H9 (cell line): ENCODE results near the gene TRAF2. TPM values are rescaled to one million over a fixed set of nuclear protein-coding genes. Genes with fewer than 3 reads are reported as not detected.

Experiments
- DNase-seq: peaks from one replicate; pipeline ENCODE4 v3.0.0-alpha.2; 2017
- H2AFZ ChIP-seq: one replicate; pipeline ENCODE4 v1.6.1; 2013; ENCODE audit warnings: mild to moderate bottlenecking, low read length, control low read depth, moderate library complexity
- H2AK5ac ChIP-seq: 2 replicates; pipeline ENCODE4 v1.6.1; 2013; ENCODE audit warnings: low read length, control low read depth, mixed read lengths; ENCODE audit not compliant: insufficient read length
- H2BK120ac ChIP-seq: one replicate; pipeline ENCODE4 v1.6.1; 2013; ENCODE audit warnings: low read depth, mild to moderate bottlenecking, low read length, control low read depth, inconsistent platforms; ENCODE audit not compliant: poor library complexity, severe bottlenecking
- H2BK12ac ChIP-seq: 2 replicates; pipeline ENCODE4 v1.6.1; 2013; ENCODE audit warnings: low read length, control low read depth, mixed read lengths, low read depth; ENCODE audit not compliant: insufficient read length
- H2BK15ac ChIP-seq: 2 replicates; pipeline ENCODE4 v1.6.1; 2013; ENCODE audit warnings: low read depth, low read length, control low read depth
- H2BK20ac ChIP-seq: one replicate; pipeline ENCODE4 v1.6.1; 2013; ENCODE audit warnings: low read depth, mild to moderate bottlenecking, low read length, control low read depth, inconsistent platforms; ENCODE audit not compliant: poor library complexity, severe bottlenecking
- H2BK5ac ChIP-seq: 2 replicates; pipeline ENCODE4 v1.6.1; 2013; ENCODE audit warnings: low read length, control low read depth, mixed read lengths; ENCODE audit not compliant: insufficient read length
- H3K14ac ChIP-seq: 2 replicates; pipeline ENCODE4 v1.6.1; 2013; ENCODE audit warnings: low read length, control low read depth; ENCODE audit not compliant: insufficient read depth
- H3K18ac ChIP-seq: 2 replicates; pipeline ENCODE4 v1.6.1; 2013; ENCODE audit warnings: low read depth, mild to moderate bottlenecking, mixed read lengths, low read length, control low read depth; ENCODE audit not compliant: insufficient read length
- H3K23ac ChIP-seq: 2 replicates; pipeline ENCODE4 v1.6.1; 2013; ENCODE audit warnings: low read length, control low read depth, mixed read lengths, low read depth; ENCODE audit not compliant: insufficient read length
- H3K23me2 ChIP-seq: 2 replicates; pipeline ENCODE4 v1.6.1; 2013; ENCODE audit warnings: low read depth, mild to moderate bottlenecking, mixed read lengths, low read length, control low read depth; ENCODE audit not compliant: insufficient read length, poor library complexity, severe bottlenecking
- H3K27ac ChIP-seq: 2 replicates; pipeline ENCODE4 v1.5.1; 2013; ENCODE audit warnings: low read length, control low read depth, mixed read lengths, low read depth; ENCODE audit not compliant: insufficient read length
- H3K27me3 ChIP-seq: 2 replicates; pipeline ENCODE4 v1.6.1; 2013; ENCODE audit warnings: low read length, control low read depth, inconsistent platforms; ENCODE audit not compliant: insufficient read depth
- H3K4ac ChIP-seq: 2 replicates; pipeline ENCODE4 v1.6.1; 2013; ENCODE audit warnings: low read depth, mild to moderate bottlenecking, control low read depth, inconsistent platforms, low read length, moderate library complexity
- H3K4me1 ChIP-seq: 2 replicates; pipeline ENCODE4 v1.6.1; 2013; ENCODE audit warnings: low read length, control low read depth, inconsistent platforms; ENCODE audit not compliant: insufficient read depth
- H3K4me2 ChIP-seq: 2 replicates; pipeline ENCODE4 v1.6.1; 2013; ENCODE audit warnings: low read length, control low read depth, mixed read lengths; ENCODE audit not compliant: insufficient read length, insufficient read depth
- H3K56ac ChIP-seq: 2 replicates; pipeline ENCODE4 v1.6.1; 2013; ENCODE audit warnings: low read depth, mild to moderate bottlenecking, mixed read lengths, low read length, control low read depth; ENCODE audit not compliant: insufficient read length
- H3K79me1 ChIP-seq: 2 replicates; pipeline ENCODE4 v1.6.1; 2013; ENCODE audit warnings: low read depth, mild to moderate bottlenecking, moderate library complexity, low read length, control low read depth, inconsistent platforms; ENCODE audit not compliant: insufficient read depth, poor library complexity, severe bottlenecking
- H3K79me2 ChIP-seq: 2 replicates; pipeline ENCODE4 v1.6.1; 2013; ENCODE audit warnings: low read length, control low read depth, inconsistent platforms; ENCODE audit not compliant: insufficient read depth
- H3K9ac ChIP-seq: 2 replicates; pipeline ENCODE4 v1.6.1; 2013; ENCODE audit warnings: low read length, control low read depth, mixed read lengths; ENCODE audit not compliant: insufficient read length; ENCODE audit errors: extremely low read depth
- H3K9me3 ChIP-seq: one replicate; pipeline ENCODE4 v1.6.1; 2013; ENCODE audit warnings: low read depth, low read length, inconsistent platforms; ENCODE audit not compliant: control insufficient read depth
- H3T11ph ChIP-seq: one replicate; pipeline ENCODE4 v1.6.1; 2013; ENCODE audit warnings: mild to moderate bottlenecking, low read length, control low read depth, inconsistent platforms
- H4K20me1 ChIP-seq: one replicate; pipeline ENCODE4 v1.6.1; 2013; ENCODE audit not compliant: control insufficient read depth, insufficient read length, insufficient read depth
- H4K5ac ChIP-seq: 2 replicates; pipeline ENCODE4 v1.6.1; 2013; ENCODE audit warnings: low read depth, mild to moderate bottlenecking, mixed read lengths, low read length, control low read depth; ENCODE audit not compliant: insufficient read length
- H4K8ac ChIP-seq: replicated peaks from 2 replicates; pipeline ENCODE4 v1.6.1; 2013; ENCODE audit warnings: low read length, control low read depth, mixed read lengths, low read depth; ENCODE audit not compliant: insufficient read length
- H4K91ac ChIP-seq: 2 replicates; pipeline ENCODE4 v1.6.1; 2013; ENCODE audit warnings: low read depth, mild to moderate bottlenecking, moderate library complexity, mixed read lengths, low read length, control low read depth; ENCODE audit not compliant: insufficient read length
- H3K27ac Mint-ChIP-seq, 3 experiments: 2 replicates in 2 of 3; 3 replicates in 1 of 3; pipeline ENCODE4 v1.8.0; 2020 to 2021; ENCODE audit warnings: mixed read lengths in 3 of 3, mild to moderate bottlenecking in 1 of 3, moderate library complexity in 1 of 3
- H3K27me3 Mint-ChIP-seq: 2 replicates; pipeline ENCODE4 v1.8.0; 2021; ENCODE audit warnings: low read depth, mild to moderate bottlenecking, moderate library complexity, mixed read lengths
- H3K36me3 Mint-ChIP-seq, 3 experiments: 2 replicates in 2 of 3; 3 replicates in 1 of 3; pipeline ENCODE4 v1.8.0; 2020 to 2021; ENCODE audit warnings: low read depth in 3 of 3, mixed read lengths in 3 of 3; ENCODE audit not compliant: insufficient read depth in 1 of 3
- H3K4me1 Mint-ChIP-seq, 2 experiments: 2 replicates each; pipeline ENCODE4 v1.8.0; 2020; ENCODE audit warnings: mixed read lengths in 2 of 2
- H3K4me3 Mint-ChIP-seq, 2 experiments: 2 replicates in 1 of 2; 3 replicates in 1 of 2; pipeline ENCODE4 v1.8.0; 2020 to 2021; ENCODE audit warnings: mild to moderate bottlenecking in 2 of 2, mixed read lengths in 2 of 2, moderate library complexity in 1 of 2
- H3K9me3 Mint-ChIP-seq, 2 experiments: 2 replicates in 1 of 2; 3 replicates in 1 of 2; pipeline ENCODE4 v1.8.0; 2020; ENCODE audit warnings: mild to moderate bottlenecking in 2 of 2, mixed read lengths in 2 of 2, moderate library complexity in 1 of 2
- CTCF ChIP-seq: fragments of 200-600 bp; sonication (generic); conservative IDR thresholded peaks from 3 replicates; pipeline ENCODE4 v1.8.0; 2021; ENCODE audit warnings: antibody characterized with exemption, mild to moderate bottlenecking
- WGBS: extraction: QIAGEN DNeasy Blood & Tissue Kit; methylation state at CpG from one replicate; pipeline ENCODE4 v1.1.7; 2013; ENCODE audit warnings: missing lambda C conversion rate, low lambda C conversion rate, mixed read lengths; ENCODE audit not compliant: insufficient read length; ENCODE audit errors: extremely low coverage; 5-methylcytosine and 5-hydroxymethylcytosine counted together
- total RNA-seq: library from RNA; stranded (reverse); gene quantifications from 2 replicates; pipeline ENCODE4 v1.2.1, GENCODE V29; 2021

Gene TRAF2
- total RNA-seq, 1 experiment from 2014 or later = 48.8 TPM

DNA sequence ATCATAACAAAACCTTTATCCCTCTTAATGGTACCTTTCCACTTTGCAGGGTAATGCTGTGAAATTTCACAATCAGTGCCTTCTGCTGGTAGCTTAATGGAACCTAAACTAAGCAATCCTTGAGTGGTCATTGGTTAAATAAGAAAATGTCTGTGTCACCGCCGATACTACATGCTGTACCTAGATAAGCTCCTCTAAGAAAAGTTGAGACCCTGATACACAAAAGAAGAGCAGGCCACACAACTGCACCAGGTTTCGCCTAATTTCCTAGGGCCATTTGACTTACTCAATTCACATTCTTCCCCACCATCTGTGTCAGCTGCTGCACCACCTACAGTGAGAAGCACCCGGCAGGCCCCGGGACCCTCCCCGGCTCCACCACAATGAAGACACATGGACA lies 11.2 kb upstream of the TRAF2 start:
- Histone ChIP-seq H3K27ac (no peak overlapping the region), H4K20me1 (no peaks in the 10 kb centered on the region), H2BK120ac (no peak overlapping the region), H2AFZ (no peak overlapping the region), H3K56ac (no peak overlapping the region), H3K4ac (no peak overlapping the region), H3K9me3 (peaks cover 9% of the 10 kb centered on the region), H3K79me1 (no peaks in the 10 kb centered on the region), H4K8ac (no peak overlapping the region), H3K4me1 (no peaks in the 10 kb centered on the region), H2BK15ac (no peak overlapping the region), H4K5ac (no peak overlapping the region), H3K79me2 (no peaks in the 10 kb centered on the region), H2AK5ac (no peak overlapping the region), H3K23ac (no peak overlapping the region), H3K18ac (no peak overlapping the region), H2BK5ac (no peak overlapping the region), H2BK20ac (no peak overlapping the region), H3K23me2 (no peaks in the 10 kb centered on the region), H3K14ac (no peak overlapping the region), H3K27me3 (no peaks in the 10 kb centered on the region), H3T11ph (no peak overlapping the region), H3K4me2 (no peak overlapping the region), H3K9ac (no peak overlapping the region), H4K91ac (no peak overlapping the region), H2BK12ac (no peak overlapping the region)
- Mint-ChIP-seq H3K4me3 (no peak overlapping the region), H3K27ac (no peak overlapping the region), H3K9me3 (peaks cover 46 to 47% of the 10 kb centered on the region in 2 experiments), H3K4me1 (no peaks in the 10 kb centered on the region), H3K27me3 (peaks cover 33% of the 10 kb centered on the region), H3K36me3 (peaks cover 1 to 9% (median 8%) of the 10 kb centered on the region in 3 experiments; a peak in 5 of 7 replicates)
- WGBS = no CpG with 5 or more reads among the region's 6 CpGs
- DNase-seq = no peak
- no peak for TF ChIP-seq CTCF
